ENCODE results near the gene GRIK3.

The GRIK3 gene

GRCh38 chr1:36807262-36807661 lies 227.1 kb downstream of the GRIK3 start:
- TF ChIP-seq CTCF (IDR thresholded peaks at IDR 0.05; ENCODE audit: low read depth, low read length) = no peak
- Histone ChIP-seq H3K36me3 (no peaks in the 10 kb centered on the region), H3K4me3 (ENCODE audit: low read depth, low read length) (no peak overlapping the region), H3K27me3 (no peaks in the 10 kb centered on the region), H3K4me1 (no peaks in the 10 kb centered on the region), H3K9me3 (no peaks in the 10 kb centered on the region)
- peak; percentile 34 for DNase-seq

GRCh38 chr1:36805979-36806640 lies 228.2 kb downstream of the GRIK3 start:
- Histone ChIP-seq H3K4me1 (no peaks in the 10 kb centered on the region), H3K9me3 (no peaks in the 10 kb centered on the region), H3K36me3 (no peaks in the 10 kb centered on the region), H3K4me3 (ENCODE audit: low read depth, low read length) (no peak overlapping the region), H3K27me3 (no peaks in the 10 kb centered on the region)
- DNase-seq = no peak
- TF ChIP-seq CTCF (IDR thresholded peaks at IDR 0.05; ENCODE audit: low read depth, low read length) = no peak

GRCh38 chr1:36804669-36805314 lies 229.5 kb downstream of the GRIK3 start:
- Histone ChIP-seq H3K27me3 (no peaks in the 10 kb centered on the region), H3K36me3 (no peaks in the 10 kb centered on the region), H3K4me3 (ENCODE audit: low read depth, low read length) (no peak overlapping the region), H3K4me1 (no peaks in the 10 kb centered on the region), H3K9me3 (no peaks in the 10 kb centered on the region)
- no peak for DNase-seq
- no peak for TF ChIP-seq CTCF (IDR thresholded peaks at IDR 0.05; ENCODE audit: low read depth, low read length)

GRCh38 chr1:36803868-36804570 lies 230.3 kb downstream of the GRIK3 start:
- H3K4me1 ChIP-seq = no peaks in the 10 kb centered on the region
- no peak overlapping the region for H3K4me3 ChIP-seq (ENCODE audit: low read depth, low read length)
- no peak for DNase-seq
- no peaks in the 10 kb centered on the region for H3K36me3 ChIP-seq
- no peaks in the 10 kb centered on the region for H3K27me3 ChIP-seq
- no peaks in the 10 kb centered on the region for H3K9me3 ChIP-seq
- TF ChIP-seq CTCF (IDR thresholded peaks at IDR 0.05; ENCODE audit: low read depth, low read length) = no peak

- Histone ChIP-seq H3K36me3 (no peaks in the 10 kb centered on the region), H3K9me3 (no peaks in the 10 kb centered on the region), H3K4me1 (no peaks in the 10 kb centered on the region), H3K4me3 (ENCODE audit: low read depth, low read length) (no peak overlapping the region), H3K27me3 (no peaks in the 10 kb centered on the region)
- DNase-seq = no peak
- TF ChIP-seq CTCF (IDR thresholded peaks at IDR 0.05; ENCODE audit: low read depth, low read length) = no peak
Observed at GRCh38 chr1:36802018-36802417, 232.3 kb downstream of the GRIK3 start.

GRCh38 chr1:36797761-36798160 lies 236.6 kb downstream of the GRIK3 start:
- no peaks in the 10 kb centered on the region for H3K9me3 ChIP-seq
- no peaks in the 10 kb centered on the region for H3K27me3 ChIP-seq
- H3K4me3 ChIP-seq (ENCODE audit: low read depth, low read length) = no peak overlapping the region
- no peaks in the 10 kb centered on the region for H3K4me1 ChIP-seq
- no peak for DNase-seq
- no peak for TF ChIP-seq CTCF (IDR thresholded peaks at IDR 0.05; ENCODE audit: low read depth, low read length)
- no peaks in the 10 kb centered on the region for H3K36me3 ChIP-seq
